NB4 (cell line): Measurements from ENCODE around the gene PIK3R3.
A peak's percentile ranks its signal among the peaks of the same experiment; 100 is the strongest.

Experiments
- DNase-seq: peaks from one replicate; pipeline ENCODE4 v3.0.0; 2010; ENCODE audit warnings: low read depth
- H3K4me3 ChIP-seq: one replicate; pipeline ENCODE4 v1.5.1; 2011; ENCODE audit warnings: mild to moderate bottlenecking, low read depth, low read length, moderate library complexity
- CTCF ChIP-seq: IDR thresholded peaks from one replicate; pipeline ENCODE4 v1.5.1; 2012; ENCODE audit warnings: low read depth, low read length
- MAX ChIP-seq: IDR thresholded peaks from 2 replicates; pipeline ENCODE4 v1.6.1; 2011; ENCODE audit warnings: low read depth, low read length
- MYC ChIP-seq: IDR thresholded peaks from 2 replicates; pipeline ENCODE4 v1.6.1; 2011; ENCODE audit warnings: low read depth, low read length
- POLR2A ChIP-seq: IDR thresholded peaks from 2 replicates; pipeline ENCODE4 v1.6.1; 2011; ENCODE audit warnings: mild to moderate bottlenecking; ENCODE audit not compliant: insufficient read length; ENCODE audit errors: extremely low read depth

The PIK3R3 gene

GRCh38 chr1:46171351-46171750 is 38.9 kb upstream of the PIK3R3 start:
- TF ChIP-seq MYC: no peak
- no peak for TF ChIP-seq MAX
- TF ChIP-seq POLR2A: no peak
- TF ChIP-seq CTCF: no peak
- no peak overlapping the region for H3K4me3 ChIP-seq
- peak; percentile 79 for DNase-seq

- TF ChIP-seq MYC (no peak), POLR2A (no peak), CTCF (no peak), MAX (no peak)
- DNase-seq: no peak
- H3K4me3 ChIP-seq: no peak overlapping the region
Observed at GRCh38 chr1:46169811-46170454, 37.5 kb upstream of the PIK3R3 start.

- TF ChIP-seq POLR2A (no peak), MAX (no peak), CTCF (no peak), MYC (no peak)
- H3K4me3 ChIP-seq: no peak overlapping the region
- no peak for DNase-seq
Observed at GRCh38 chr1:46168477-46168876, 36.0 kb upstream of the PIK3R3 start.

- TF ChIP-seq MAX: no peak
- TF ChIP-seq MYC: no peak
- no peak for TF ChIP-seq POLR2A
- no peak for TF ChIP-seq CTCF
- DNase-seq: peak; percentile 33
- H3K4me3 ChIP-seq: peak overlapping the region; percentile 40
Observed at GRCh38 chr1:46166521-46167462, 34.4 kb upstream of the PIK3R3 start.

- no peak overlapping the region for H3K4me3 ChIP-seq
- no peak for TF ChIP-seq CTCF
- TF ChIP-seq MYC: no peak
- no peak for TF ChIP-seq POLR2A
- no peak for TF ChIP-seq MAX
- no peak for DNase-seq
Observed at GRCh38 chr1:46160212-46160611, 27.8 kb upstream of the PIK3R3 start.
